NCI-H146 treated with DMSO at 0.1 percent for 48 hours (cell line): ENCODE data around the gene ERFL.

ENCODE experiments used
- DNase-seq: peaks from one replicate; lab custom pipeline; 2025; ENCODE audit not compliant: unreplicated experiment; lab: John Stamatoyannopoulos, UW

Gene ERFL

GRCh38 chr19:41928221-41928683, at the start of gene ERFL:
Gene ERFL, minus strand, starts transcription at chr19:41928449. Its CDS starts 15,530 bp downstream, at chr19:41912919.
- DNase-seq = no peak

- DNase-seq = no peak
These were observed 49.7 kb upstream of the ERFL start for GRCh38 chr19:41977916-41978315.

- no peak for DNase-seq
These were observed 46.4 kb upstream of the ERFL start for GRCh38 chr19:41974652-41975051.

- DNase-seq = no peak
These were observed 43.1 kb upstream of the ERFL start for GRCh38 chr19:41971363-41971762.

- no peak for DNase-seq
These were observed 41.7 kb upstream of the ERFL start for GRCh38 chr19:41969772-41970458.

GRCh38 chr19:41968751-41969595, 40.7 kb upstream of the ERFL start:
- DNase-seq = no peak

- no peak for DNase-seq
These were observed 39.0 kb upstream of the ERFL start for GRCh38 chr19:41967054-41967783.

- no peak for DNase-seq
These were observed 36.9 kb upstream of the ERFL start for GRCh38 chr19:41965106-41965505.

- no peak for DNase-seq
These were observed 32.7 kb upstream of the ERFL start for GRCh38 chr19:41960973-41961372.

GRCh38 chr19:41959056-41960053, 31.1 kb upstream of the ERFL start, which contains the start of gene RABAC1:
Gene RABAC1, minus strand, starts transcription at chr19:41959321. Its CDS starts 29 bp downstream, at chr19:41959292.
- DNase-seq = peak; percentile 98

- DNase-seq = peak; percentile 71
These were observed 30.3 kb upstream of the ERFL start for GRCh38 chr19:41958367-41959055.

GRCh38 chr19:41957838-41958366, 29.7 kb upstream of the ERFL start:
- DNase-seq = peak; percentile 92

- no peak for DNase-seq
These were observed 29.1 kb upstream of the ERFL start for GRCh38 chr19:41957161-41957837.

GRCh38 chr19:41956621-41957020, 28.4 kb upstream of the ERFL start:
- no peak for DNase-seq

- no peak for DNase-seq
These were observed 27.3 kb upstream of the ERFL start for GRCh38 chr19:41955521-41955920.

GRCh38 chr19:41951686-41952172, 23.5 kb upstream of the ERFL start:
- DNase-seq = peak; percentile 40

GRCh38 chr19:41947091-41947490, 18.8 kb upstream of the ERFL start:
- DNase-seq = no peak

GRCh38 chr19:41945135-41945766, 17.0 kb upstream of the ERFL start:
- DNase-seq = no peak
